Measurements from ENCODE around the gene SLC6A4.
A peak's percentile ranks its signal among the peaks of the same experiment; 100 is the strongest.

Gene SLC6A4

GRCh38 chr17:30238387-30239088, 3.0 kb upstream of the SLC6A4 start:
- DNase-seq = no peak

- DNase-seq = no peak
Measured at GRCh38 chr17:30238003-30238344, 2.5 kb upstream of the SLC6A4 start.

- no peak for DNase-seq
Measured at GRCh38 chr17:30237296-30238002, 2.0 kb upstream of the SLC6A4 start.

DNA sequence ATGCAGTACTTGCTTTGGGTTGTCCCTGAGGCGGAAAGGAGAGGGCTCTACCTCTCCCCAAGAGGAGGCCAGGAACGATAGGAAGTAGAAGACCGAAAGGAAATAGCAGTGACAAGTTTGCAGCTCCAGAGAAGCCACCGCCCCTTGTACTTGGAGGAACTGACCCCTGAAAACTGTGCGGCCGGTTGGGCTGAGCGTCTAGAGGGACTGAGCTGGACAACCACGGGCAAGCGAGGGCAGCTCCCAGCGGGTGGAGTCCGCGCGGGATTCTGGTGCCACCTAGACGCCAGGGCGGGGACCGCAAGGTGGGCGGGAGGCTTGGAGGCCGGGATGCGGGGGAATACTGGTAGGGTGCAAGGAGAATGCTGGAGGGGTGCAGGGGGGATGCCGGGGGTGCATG, 1.3 kb upstream of the SLC6A4 start:
- peak; percentile 52 to 77 (median 65) for DNase-seq

- no peak for DNase-seq
Measured at GRCh38 chr17:30236297-30236624, 764 bp upstream of the SLC6A4 start.

GRCh38 chr17:30234964-30235363, 533 bp downstream of the SLC6A4 start:
- DNase-seq = no peak

- no peak for DNase-seq
Measured at GRCh38 chr17:30234296-30234695, 1.2 kb downstream of the SLC6A4 start.

DNA sequence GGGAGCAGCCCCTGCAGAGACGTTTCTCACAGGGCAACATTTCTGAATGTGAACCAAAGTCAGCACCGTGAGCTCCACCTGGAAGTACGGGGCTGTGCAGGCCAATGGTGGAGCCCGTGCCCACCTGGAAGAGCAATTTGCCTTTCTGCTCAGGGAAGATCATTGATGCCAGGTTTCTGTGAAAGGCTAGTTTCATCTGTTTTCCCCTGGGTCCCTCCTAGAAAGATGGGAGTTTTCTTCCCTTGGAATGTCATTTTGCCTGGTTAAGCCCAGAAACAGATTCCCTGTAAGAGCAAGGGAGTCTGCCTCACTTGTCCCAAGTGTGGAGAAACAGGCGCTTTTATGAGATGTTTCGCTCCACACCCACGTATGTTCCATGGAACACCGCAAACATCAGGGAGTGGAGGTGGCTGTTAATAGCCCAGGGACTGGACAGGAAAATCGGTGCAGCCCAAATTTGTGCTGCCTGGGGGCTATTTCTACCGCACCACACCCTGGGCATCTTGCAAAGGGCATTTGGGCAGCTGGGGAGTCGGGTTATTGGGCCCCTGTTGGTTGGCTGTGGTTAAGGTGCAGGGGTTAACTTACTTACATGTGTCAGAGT, 2.6 kb downstream of the SLC6A4 start:
- DNase-seq = no peak

GRCh38 chr17:30232015-30232823, 3.3 kb downstream of the SLC6A4 start:
- DNase-seq = no peak

- DNase-seq = no peak
Measured at GRCh38 chr17:30230596-30231125, 4.8 kb downstream of the SLC6A4 start.

GRCh38 chr17:30230009-30230408, 5.5 kb downstream of the SLC6A4 start:
- DNase-seq = peak; percentile 44 to 80 (median 72)

- no peak for DNase-seq
Measured at GRCh38 chr17:30229012-30229411, 6.5 kb downstream of the SLC6A4 start.

- peak in 2 of 3 donors; percentile 15 to 21 for DNase-seq
Measured at GRCh38 chr17:30228011-30228410, 7.5 kb downstream of the SLC6A4 start.

GRCh38 chr17:30226878-30227277, 8.6 kb downstream of the SLC6A4 start:
- no peak for DNase-seq

DNA sequence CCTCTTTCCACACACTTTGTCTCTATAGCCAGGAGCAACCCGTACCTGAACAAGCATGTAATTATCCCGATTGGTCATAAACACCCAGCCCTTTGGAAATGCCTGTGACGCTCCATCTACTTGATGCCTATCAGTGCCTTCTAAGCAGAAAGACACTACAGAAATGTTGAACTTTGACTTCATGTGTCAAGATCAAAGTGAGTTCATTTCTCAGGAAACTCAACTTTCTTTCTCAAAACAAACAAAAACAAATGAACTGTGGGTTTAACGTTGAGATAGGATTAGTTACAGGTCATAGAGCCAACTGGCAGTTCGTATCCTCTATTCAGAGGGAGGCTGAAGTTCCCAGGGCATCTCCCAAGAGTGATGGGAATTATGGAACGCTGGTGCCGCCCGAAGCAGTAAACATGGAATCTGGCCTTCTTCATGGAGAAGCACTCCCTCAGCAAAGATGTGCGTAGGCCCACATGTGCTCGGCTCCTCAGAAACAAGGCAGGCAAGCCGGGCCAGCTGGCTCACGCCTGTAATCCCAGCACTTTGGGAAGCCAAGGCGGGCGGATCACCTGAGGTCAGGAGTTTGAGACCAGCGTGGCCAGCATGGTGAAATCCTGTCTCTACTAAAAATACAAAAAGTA, 9.5 kb downstream of the SLC6A4 start:
- no peak for DNase-seq

GRCh38 chr17:30225112-30225511, 10.4 kb downstream of the SLC6A4 start:
- DNase-seq = no peak

DNA sequence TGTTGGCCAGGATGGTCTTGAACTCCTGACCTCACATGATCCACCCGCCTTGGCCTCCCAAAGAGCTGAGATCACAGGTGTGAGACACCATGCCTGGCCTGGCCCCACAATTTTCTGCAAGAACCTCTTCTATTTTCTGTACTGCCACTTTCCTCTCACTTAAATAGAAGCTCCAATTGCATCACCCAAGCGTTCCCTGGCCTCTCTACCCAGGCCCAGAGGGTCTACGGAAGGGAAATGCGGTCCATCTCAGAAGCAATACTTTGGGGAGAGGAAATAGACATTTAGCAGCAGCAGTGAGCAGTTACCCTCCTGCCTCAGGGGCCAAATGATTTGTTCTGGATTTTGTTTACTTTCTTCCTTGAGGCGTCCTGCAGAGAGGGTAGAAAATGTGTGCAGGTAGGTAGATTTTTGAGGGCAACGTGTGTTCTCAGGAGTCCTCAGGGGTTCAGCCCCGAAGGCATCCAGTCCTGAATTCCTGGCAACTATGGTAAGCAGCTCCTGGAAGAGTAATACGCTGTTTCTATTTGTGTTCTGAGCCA, 11.0 kb downstream of the SLC6A4 start:
- no peak for DNase-seq

- DNase-seq = no peak
Measured at GRCh38 chr17:30222721-30223175, 12.7 kb downstream of the SLC6A4 start.

DNA sequence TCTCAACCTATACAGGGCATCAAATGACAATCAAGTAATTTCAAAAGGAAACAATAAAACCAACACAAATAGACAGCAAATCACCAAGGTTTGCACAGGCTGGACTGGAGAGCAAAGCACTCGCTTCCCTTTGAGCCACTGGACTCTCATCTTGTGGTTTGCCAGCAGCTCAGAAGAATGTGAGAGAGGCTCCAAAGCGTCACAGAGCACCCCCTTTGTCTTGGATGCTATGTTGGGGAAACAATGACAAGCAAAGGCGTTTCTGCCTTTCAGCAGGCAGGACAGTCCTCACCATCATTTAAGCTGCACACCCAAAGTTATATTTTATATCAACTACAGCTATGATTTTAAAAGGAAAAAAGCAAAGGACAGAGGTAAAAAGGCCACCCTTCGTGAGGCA, 13.2 kb downstream of the SLC6A4 start:
- DNase-seq = no peak

- no peak for DNase-seq
Measured at GRCh38 chr17:30221346-30221745, 14.2 kb downstream of the SLC6A4 start.

DNA sequence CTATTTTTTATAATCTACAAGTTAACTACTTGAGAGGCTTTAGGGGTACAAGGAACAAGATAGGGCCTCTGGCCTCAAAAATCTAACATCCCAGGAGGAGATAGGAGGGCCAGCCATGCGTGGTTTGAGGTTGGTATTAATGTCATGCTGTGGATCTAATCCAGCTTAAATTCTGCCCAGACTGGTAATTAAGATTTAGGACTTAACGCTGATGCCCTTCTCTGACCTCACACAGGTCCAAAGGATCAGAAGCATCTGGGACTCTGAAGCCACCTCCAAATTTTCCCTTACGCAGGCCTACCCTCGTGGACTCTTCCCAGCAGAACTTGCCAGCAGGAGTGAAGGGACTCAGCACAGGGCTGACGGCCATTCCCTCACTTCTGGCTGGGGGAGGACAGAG, 15.1 kb downstream of the SLC6A4 start:
- DNase-seq = no peak

- DNase-seq = no peak
Measured at GRCh38 chr17:30219833-30220232, 15.7 kb downstream of the SLC6A4 start.

All from suppressor macrophage treated with lipopolysaccharide for 1 hour (primary cell).